ENCODE data around the gene UTF1. TPM values are rescaled to one million over a fixed set of nuclear protein-coding genes. Genes with fewer than 3 reads are reported as not detected.

Gene UTF1
- total RNA-seq, 2 donors from 2014 or later = 9.2 TPM; not detected in 1

DNA sequence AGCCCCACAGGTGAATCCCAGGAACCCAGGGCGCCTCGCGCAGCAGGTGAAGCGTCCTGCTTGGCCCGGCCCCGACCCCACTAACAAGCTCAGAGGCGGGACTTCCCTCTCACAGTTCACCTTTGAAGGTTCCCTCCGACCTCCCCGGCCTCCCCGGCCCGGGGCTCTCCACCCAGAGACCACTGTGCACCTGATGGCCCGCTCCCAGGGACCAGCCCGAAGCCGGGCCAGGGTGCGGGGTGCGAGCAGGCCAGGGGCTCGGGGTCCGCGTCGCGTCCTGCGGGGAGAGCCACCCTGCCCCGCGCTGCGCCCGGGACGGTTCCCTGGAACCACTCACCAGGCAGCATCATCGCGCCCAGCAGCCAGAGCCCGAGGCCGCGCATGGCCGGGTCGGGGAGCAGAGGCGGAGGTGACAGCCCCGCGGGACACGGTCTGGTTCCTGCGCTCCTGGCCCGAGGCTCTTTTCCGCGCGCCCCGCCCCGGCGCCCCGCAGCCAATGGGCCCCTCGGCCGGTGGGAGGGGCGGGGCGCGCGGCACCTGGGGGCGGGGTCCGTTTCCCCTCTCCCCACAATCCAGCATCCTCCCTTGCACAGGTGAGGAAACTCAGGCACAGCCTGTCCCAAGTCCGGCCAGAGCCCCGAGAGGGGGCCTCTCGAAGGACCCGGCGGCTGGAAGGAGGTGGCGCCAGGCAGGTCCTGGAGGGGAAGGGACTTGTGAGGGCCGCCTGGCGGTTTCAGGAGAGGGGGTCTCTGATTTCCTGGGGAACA is 46.6 kb downstream of the UTF1 start, which contains the start of gene ADAM8:
Gene ADAM8 (minus strand): TSS at position 434 of the 767 bp plus-strand sequence. CDS start 51 bp downstream, at position 383.
- peak within 1 kb of the TSS in 1 of 2 donors; percentile 73 for H3K27ac ChIP-seq
- H3K36me3 ChIP-seq = peaks cover under 1 to 5% of the 10 kb centered on the region in 2 donors
- DNase-seq (ENCODE audit: low spot score) = no peak
- intact Hi-C loops (cut with DNase I) = no loop called here
- TF ChIP-seq POLR2A (IDR thresholded peaks at IDR 0.05) (peak; percentile 6), POLR2AphosphoS5 (IDR thresholded peaks at IDR 0.05) (no peak)
- TF ChIP-seq, protein P1, sequence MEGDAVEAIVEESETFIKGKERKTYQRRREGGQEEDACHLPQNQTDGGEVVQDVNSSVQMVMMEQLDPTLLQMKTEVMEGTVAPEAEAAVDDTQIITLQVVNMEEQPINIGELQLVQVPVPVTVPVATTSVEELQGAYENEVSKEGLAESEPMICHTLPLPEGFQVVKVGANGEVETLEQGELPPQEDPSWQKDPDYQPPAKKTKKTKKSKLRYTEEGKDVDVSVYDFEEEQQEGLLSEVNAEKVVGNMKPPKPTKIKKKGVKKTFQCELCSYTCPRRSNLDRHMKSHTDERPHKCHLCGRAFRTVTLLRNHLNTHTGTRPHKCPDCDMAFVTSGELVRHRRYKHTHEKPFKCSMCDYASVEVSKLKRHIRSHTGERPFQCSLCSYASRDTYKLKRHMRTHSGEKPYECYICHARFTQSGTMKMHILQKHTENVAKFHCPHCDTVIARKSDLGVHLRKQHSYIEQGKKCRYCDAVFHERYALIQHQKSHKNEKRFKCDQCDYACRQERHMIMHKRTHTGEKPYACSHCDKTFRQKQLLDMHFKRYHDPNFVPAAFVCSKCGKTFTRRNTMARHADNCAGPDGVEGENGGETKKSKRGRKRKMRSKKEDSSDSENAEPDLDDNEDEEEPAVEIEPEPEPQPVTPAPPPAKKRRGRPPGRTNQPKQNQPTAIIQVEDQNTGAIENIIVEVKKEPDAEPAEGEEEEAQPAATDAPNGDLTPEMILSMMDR (IDR thresholded peaks at IDR 0.05) = no peak
- WGBS = 11% methylated on average over 9 of the region's 63 CpGs
- no peaks in the 10 kb centered on the region for H3K9me3 ChIP-seq
- H3K27me3 ChIP-seq (replicated peaks; ENCODE audit: insufficient read depth) = no peaks in the 10 kb centered on the region
- H3K4me1 ChIP-seq (replicated peaks) = peaks cover 6% of the 10 kb centered on the region
- peak within 1 kb of the TSS; percentile 4 to 28 for H3K4me3 ChIP-seq

- Histone ChIP-seq H3K27ac (peak overlapping the region in 1 of 2 donors; percentile 73), H3K9me3 (no peaks in the 10 kb centered on the region), H3K27me3 (replicated peaks; ENCODE audit: insufficient read depth) (no peaks in the 10 kb centered on the region), H3K4me1 (replicated peaks) (peaks cover 6% of the 10 kb centered on the region), H3K4me3 (no peak overlapping the region), H3K36me3 (peaks cover 5 to 9% of the 10 kb centered on the region in 2 donors)
- 68% methylated on average over 25 of the region's 25 CpGs for WGBS
- DNase-seq (ENCODE audit: low spot score) = no peak
- intact Hi-C loops (cut with DNase I) = no loop called here
- no peak for TF ChIP-seq POLR2A (IDR thresholded peaks at IDR 0.05)
- TF ChIP-seq, protein P1 (IDR thresholded peaks at IDR 0.05) = no peak
- TF ChIP-seq POLR2AphosphoS5 (IDR thresholded peaks at IDR 0.05) = no peak
Observed at GRCh38 chr10:133277277-133277992, 47.4 kb downstream of the UTF1 start.

DNA sequence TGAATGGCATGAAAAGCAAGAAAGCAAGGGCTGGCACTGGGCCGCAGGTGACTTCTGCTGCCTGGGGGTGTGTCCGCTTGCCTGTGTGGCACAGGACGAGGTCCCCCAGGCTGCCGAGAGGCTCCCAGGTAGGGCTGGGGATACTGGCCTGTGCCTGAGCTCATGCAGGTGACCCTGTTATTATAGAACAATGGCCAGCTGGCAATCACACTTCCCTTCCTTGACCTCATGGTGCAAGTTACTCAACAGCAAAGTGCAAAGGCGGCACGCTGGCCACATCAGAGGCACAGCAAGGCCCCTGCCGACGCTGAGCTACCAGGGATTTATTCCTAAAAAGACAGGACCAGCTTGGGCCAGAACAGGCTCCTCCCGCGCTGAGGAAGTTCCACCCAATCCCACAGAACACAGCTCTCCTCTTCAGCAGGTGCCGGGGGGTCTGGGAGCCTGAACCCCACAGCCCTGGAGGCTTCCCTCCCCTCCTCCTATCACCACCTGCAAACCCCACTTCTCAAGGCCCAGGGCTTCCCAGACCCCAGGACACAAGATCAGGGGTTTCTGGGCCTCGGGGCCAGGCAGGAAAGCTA is 48.1 kb downstream of the UTF1 start:
- 80% methylated on average over 12 of the region's 12 CpGs for WGBS
- TF ChIP-seq, protein P1 (IDR thresholded peaks at IDR 0.05) = no peak
- TF ChIP-seq POLR2A (IDR thresholded peaks at IDR 0.05) (no peak), POLR2AphosphoS5 (IDR thresholded peaks at IDR 0.05) (no peak)
- intact Hi-C loops (cut with DNase I) = no loop called here
- Histone ChIP-seq H3K27me3 (replicated peaks; ENCODE audit: insufficient read depth) (no peaks in the 10 kb centered on the region), H3K4me1 (replicated peaks) (peaks cover 6% of the 10 kb centered on the region), H3K36me3 (peaks cover 5 to 16% of the 10 kb centered on the region in 2 donors), H3K4me3 (no peak overlapping the region), H3K9me3 (no peaks in the 10 kb centered on the region), H3K27ac (peak overlapping the region; percentile 41 to 73)
- no peak for DNase-seq (ENCODE audit: low spot score)

DNA sequence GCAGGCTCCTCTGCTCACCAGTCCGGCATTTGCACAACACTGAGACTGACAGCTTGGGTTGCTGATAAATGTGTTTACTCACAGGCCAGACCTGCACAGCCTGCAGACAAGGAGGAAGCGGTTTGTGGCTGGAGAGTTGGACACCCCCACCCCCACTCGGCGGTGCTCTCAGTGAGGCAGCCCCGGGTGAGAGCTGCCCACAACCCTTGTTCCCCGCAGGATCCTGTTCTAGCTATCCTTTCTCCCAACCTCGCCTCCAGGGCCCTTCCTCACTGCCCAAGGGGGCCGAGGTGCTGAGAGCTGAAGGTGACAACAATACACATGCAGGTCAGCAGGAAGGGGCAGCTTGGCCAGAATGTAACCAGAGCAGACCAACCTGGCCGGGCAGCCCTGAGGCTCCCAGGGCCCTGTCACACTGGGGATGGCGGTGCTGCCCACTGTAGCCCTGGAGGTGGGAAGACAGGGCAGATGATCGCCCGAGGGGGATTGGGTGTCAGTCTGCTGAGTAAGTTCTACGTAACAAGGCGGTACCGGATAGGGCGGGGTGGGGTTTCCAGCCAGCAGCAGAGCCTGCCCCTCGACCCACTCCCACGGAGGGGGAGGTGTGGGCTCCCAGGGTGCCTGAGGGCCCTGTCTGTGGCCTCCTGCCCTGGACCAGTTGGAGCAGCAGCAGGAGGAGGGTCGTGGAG is 48.7 kb downstream of the UTF1 start:
- peak overlapping the region; percentile 41 to 73 for H3K27ac ChIP-seq
- H3K4me1 ChIP-seq (replicated peaks) = peaks cover 6% of the 10 kb centered on the region
- DNase-seq (ENCODE audit: low spot score) = peak; percentile 69
- WGBS = 69% methylated on average over 19 of the region's 19 CpGs
- H3K27me3 ChIP-seq (replicated peaks; ENCODE audit: insufficient read depth) = no peaks in the 10 kb centered on the region
- peaks cover 5 to 21% of the 10 kb centered on the region in 2 donors for H3K36me3 ChIP-seq
- H3K4me3 ChIP-seq = no peak overlapping the region
- H3K9me3 ChIP-seq = no peaks in the 10 kb centered on the region
- intact Hi-C loops (cut with DNase I) = no loop called here
- TF ChIP-seq, protein P1 (IDR thresholded peaks at IDR 0.05) = no peak
- TF ChIP-seq POLR2AphosphoS5 (IDR thresholded peaks at IDR 0.05) (peak; percentile 62), POLR2A (IDR thresholded peaks at IDR 0.05) (no peak)

Data from prostate gland (tissue), 2 donors.